ENCODE measurements around the gene EIF4B.
"Not testable (repeated sequence)": the region's sequence is repeated elsewhere in the genome, so short reads cannot be mapped to it uniquely, and the experiment has no call there.

Gene EIF4B

GRCh38 chr12:53004178-53004577 lies 2.1 kb upstream of the EIF4B start:
- H3K9me3 ChIP-seq (ENCODE audit: control extremely low read depth in 1 of 5, control insufficient read depth in 4 of 5, insufficient read depth in 2 of 5, low read depth in 1 of 5, low read length in 4 of 5): no peaks in the 10 kb centered on the region
- POLR2A ChIA-PET: interaction anchor here (2.3 kb wide), 1 partner anchor 130 kb away, joined by 9 read pairs; no protein-coding TSS in a partner anchor
- H3K4me1 ChIP-seq (ENCODE audit: control extremely low read depth in 1 of 4, control insufficient read depth in 4 of 4, insufficient read depth in 4 of 4, low read length in 3 of 4): peaks cover 11 to 36% (median 28%) of the 10 kb centered on the region in 4 experiments
- DNase-seq: no peak
- WGBS (ENCODE audit: insufficient coverage): 95% methylated on average over 4 of the region's 5 CpGs
- peaks cover 0 to 15% (median 7%) of the 10 kb centered on the region in 4 experiments for H3K36me3 ChIP-seq (ENCODE audit: control insufficient read depth in 4 of 4, insufficient read depth in 4 of 4, low read length in 3 of 4)
- CTCF ChIA-PET: no interaction called here
- no peak overlapping the region for H3K27ac ChIP-seq (ENCODE audit: insufficient read depth in 1 of 2, low read depth in 1 of 2, low read length in 2 of 2, poor library complexity in 1 of 2, severe bottlenecking in 2 of 2)
- no peaks in the 10 kb centered on the region for H3K27me3 ChIP-seq (replicated peaks in 2 of 5; ENCODE audit: control insufficient read depth in 4 of 5, insufficient read depth in 5 of 5, low read length in 4 of 5)
- H3K4me3 ChIP-seq (ENCODE audit: control insufficient read depth in 1 of 7, extremely low read depth in 1 of 7, insufficient read depth in 4 of 7, low read depth in 2 of 7, low read length in 6 of 7): no peak overlapping the region

- Histone ChIP-seq H3K9me3 (ENCODE audit: control extremely low read depth in 1 of 5, control insufficient read depth in 4 of 5, insufficient read depth in 2 of 5, low read depth in 1 of 5, low read length in 4 of 5) (no peaks in the 10 kb centered on the region), H3K27me3 (replicated peaks in 2 of 5; ENCODE audit: control insufficient read depth in 4 of 5, insufficient read depth in 5 of 5, low read length in 4 of 5) (no peaks in the 10 kb centered on the region), H3K36me3 (ENCODE audit: control insufficient read depth in 4 of 4, insufficient read depth in 4 of 4, low read length in 3 of 4) (peaks cover 0 to 18% (median 7%) of the 10 kb centered on the region in 4 experiments), H3K4me3 (ENCODE audit: control insufficient read depth in 1 of 7, extremely low read depth in 1 of 7, insufficient read depth in 4 of 7, low read depth in 2 of 7, low read length in 6 of 7) (no peak overlapping the region), H3K4me1 (ENCODE audit: control extremely low read depth in 1 of 4, control insufficient read depth in 4 of 4, insufficient read depth in 4 of 4, low read length in 3 of 4) (peaks cover 11 to 40% (median 28%) of the 10 kb centered on the region in 4 experiments), H3K27ac (ENCODE audit: insufficient read depth in 1 of 2, low read depth in 1 of 2, low read length in 2 of 2, poor library complexity in 1 of 2, severe bottlenecking in 2 of 2) (no peak overlapping the region)
- ChIA-PET POLR2A (interaction anchor here (2.3 kb wide), 1 partner anchor 130 kb away, joined by 9 read pairs; no protein-coding TSS in a partner anchor), CTCF (no interaction called here)
- WGBS (ENCODE audit: insufficient coverage): 93% methylated on average over 2 of the region's 2 CpGs
- no peak for DNase-seq
Measured at GRCh38 chr12:53004582-53004981, 1.7 kb upstream of the EIF4B start.

GRCh38 chr12:53005215-53005985 lies 856 bp upstream of the EIF4B start:
- Histone ChIP-seq H3K4me1 (ENCODE audit: control extremely low read depth in 1 of 4, control insufficient read depth in 4 of 4, insufficient read depth in 4 of 4, low read length in 3 of 4) (peaks cover 11 to 44% (median 30%) of the 10 kb centered on the region in 4 experiments), H3K27me3 (replicated peaks in 2 of 5; ENCODE audit: control insufficient read depth in 4 of 5, insufficient read depth in 5 of 5, low read length in 4 of 5) (no peaks in the 10 kb centered on the region), H3K9me3 (ENCODE audit: control extremely low read depth in 1 of 5, control insufficient read depth in 4 of 5, insufficient read depth in 2 of 5, low read depth in 1 of 5, low read length in 4 of 5) (no peaks in the 10 kb centered on the region), H3K4me3 (ENCODE audit: control insufficient read depth in 1 of 7, extremely low read depth in 1 of 7, insufficient read depth in 4 of 7, low read depth in 2 of 7, low read length in 6 of 7) (peak overlapping the region; percentile 51 to 99 (median 99)), H3K27ac (ENCODE audit: insufficient read depth in 1 of 2, low read depth in 1 of 2, low read length in 2 of 2, poor library complexity in 1 of 2, severe bottlenecking in 2 of 2) (peak overlapping the region; percentile 79 to 91), H3K36me3 (ENCODE audit: control insufficient read depth in 4 of 4, insufficient read depth in 4 of 4, low read length in 3 of 4) (peaks cover 3 to 21% (median 11%) of the 10 kb centered on the region in 4 experiments)
- peak; percentile 6 to 13 (median 7) for DNase-seq
- ChIA-PET POLR2A (interaction anchor here (0.6 to 2.3 kb wide), 3 partner anchors 14 to 131 kb away, joined by 3 to 9 read pairs (median 3); no protein-coding TSS in a partner anchor), CTCF (interaction anchor here (1.0 to 2.5 kb wide), 5 partner anchors 8 to 291 kb away, joined by 3 to 8 read pairs (median 5); no protein-coding TSS in a partner anchor)
- WGBS (ENCODE audit: insufficient coverage): 40% methylated on average over 22 of the region's 28 CpGs

- Histone ChIP-seq H3K4me1 (ENCODE audit: control extremely low read depth in 1 of 4, control insufficient read depth in 4 of 4, insufficient read depth in 4 of 4, low read length in 3 of 4) (peaks cover 11 to 44% (median 30%) of the 10 kb centered on the region in 4 experiments), H3K9me3 (ENCODE audit: control extremely low read depth in 1 of 5, control insufficient read depth in 4 of 5, insufficient read depth in 2 of 5, low read depth in 1 of 5, low read length in 4 of 5) (no peaks in the 10 kb centered on the region), H3K36me3 (ENCODE audit: control insufficient read depth in 4 of 4, insufficient read depth in 4 of 4, low read length in 3 of 4) (peaks cover 7 to 32% (median 13%) of the 10 kb centered on the region in 4 experiments), H3K27ac (ENCODE audit: insufficient read depth in 1 of 2, low read depth in 1 of 2, low read length in 2 of 2, poor library complexity in 1 of 2, severe bottlenecking in 2 of 2) (peak overlapping the region; percentile 89 to 98), H3K27me3 (replicated peaks in 2 of 5; ENCODE audit: control insufficient read depth in 4 of 5, insufficient read depth in 5 of 5, low read length in 4 of 5) (no peaks in the 10 kb centered on the region), H3K4me3 (ENCODE audit: control insufficient read depth in 1 of 7, extremely low read depth in 1 of 7, insufficient read depth in 4 of 7, low read depth in 2 of 7, low read length in 6 of 7) (peak overlapping the region; percentile 89 to 99 (median 99))
- ChIA-PET CTCF (interaction anchor here (0.6 to 2.5 kb wide), 6 partner anchors 11 to 784 kb away, joined by 3 to 8 read pairs (median 4); no protein-coding TSS in a partner anchor), POLR2A (no interaction called here)
- peak; percentile 73 to 88 (median 88) for DNase-seq
- WGBS (ENCODE audit: insufficient coverage): 0% methylated on average over 26 of the region's 38 CpGs
Measured at GRCh38 chr12:53006810-53007309, 604 bp downstream of the EIF4B start.

GRCh38 chr12:53007343-53007742 lies 1.1 kb downstream of the EIF4B start:
- Histone ChIP-seq H3K4me1 (ENCODE audit: control extremely low read depth in 1 of 4, control insufficient read depth in 4 of 4, insufficient read depth in 4 of 4, low read length in 3 of 4) (peaks cover 11 to 44% (median 30%) of the 10 kb centered on the region in 4 experiments), H3K27ac (ENCODE audit: insufficient read depth in 1 of 2, low read depth in 1 of 2, low read length in 2 of 2, poor library complexity in 1 of 2, severe bottlenecking in 2 of 2) (peak overlapping the region; percentile 89 to 98), H3K9me3 (ENCODE audit: control extremely low read depth in 1 of 5, control insufficient read depth in 4 of 5, insufficient read depth in 2 of 5, low read depth in 1 of 5, low read length in 4 of 5) (no peaks in the 10 kb centered on the region), H3K36me3 (ENCODE audit: control insufficient read depth in 4 of 4, insufficient read depth in 4 of 4, low read length in 3 of 4) (peaks cover 7 to 34% (median 14%) of the 10 kb centered on the region in 4 experiments), H3K27me3 (replicated peaks in 2 of 5; ENCODE audit: control insufficient read depth in 4 of 5, insufficient read depth in 5 of 5, low read length in 4 of 5) (no peaks in the 10 kb centered on the region), H3K4me3 (ENCODE audit: control insufficient read depth in 1 of 7, extremely low read depth in 1 of 7, insufficient read depth in 4 of 7, low read depth in 2 of 7, low read length in 6 of 7) (peak overlapping the region; percentile 89 to 99 (median 99))
- WGBS (ENCODE audit: insufficient coverage): no CpG with 5 or more reads among the region's 4 CpGs
- DNase-seq: no peak
- CTCF ChIA-PET: interaction anchor here (0.6 to 2.5 kb wide), 5 partner anchors 11 to 785 kb away, joined by 3 to 6 read pairs (median 3); no protein-coding TSS in a partner anchor
- POLR2A ChIA-PET: no interaction called here

GRCh38 chr12:53008760-53009159 lies 2.5 kb downstream of the EIF4B start:
- DNase-seq; H3K27me3 ChIP-seq (replicated peaks in 2 of 5; ENCODE audit: control insufficient read depth in 4 of 5, insufficient read depth in 5 of 5, low read length in 4 of 5); CTCF ChIA-PET; H3K9me3 ChIP-seq (ENCODE audit: control extremely low read depth in 1 of 5, control insufficient read depth in 4 of 5, insufficient read depth in 2 of 5, low read depth in 1 of 5, low read length in 4 of 5); POLR2A ChIA-PET: not testable (repeated sequence)
- peak overlapping the region in 1 of 2 experiments; percentile 62 for H3K27ac ChIP-seq (ENCODE audit: insufficient read depth in 1 of 2, low read depth in 1 of 2, low read length in 2 of 2, poor library complexity in 1 of 2, severe bottlenecking in 2 of 2)
- H3K4me3 ChIP-seq (ENCODE audit: control insufficient read depth in 1 of 7, extremely low read depth in 1 of 7, insufficient read depth in 4 of 7, low read depth in 2 of 7, low read length in 6 of 7): peak overlapping the region in 2 of 7 experiments; percentile 13 to 99
- WGBS (ENCODE audit: insufficient coverage): 98% methylated on average over 14 of the region's 15 CpGs
- peaks cover 7 to 42% (median 14%) of the 10 kb centered on the region in 4 experiments for H3K36me3 ChIP-seq (ENCODE audit: control insufficient read depth in 4 of 4, insufficient read depth in 4 of 4, low read length in 3 of 4)
- H3K4me1 ChIP-seq (ENCODE audit: control extremely low read depth in 1 of 4, control insufficient read depth in 4 of 4, insufficient read depth in 4 of 4, low read length in 3 of 4): peaks cover 11 to 44% (median 30%) of the 10 kb centered on the region in 4 experiments
